ENCODE measurements around the gene RHBDF2. TPM values are rescaled to one million over a fixed set of nuclear protein-coding genes. Genes with fewer than 3 reads are reported as not detected.

Gene RHBDF2
- total RNA-seq, 1 donor from 2014 or later, result 54.5 TPM

- Mint-ChIP-seq H3K27me3 (no peaks in the 10 kb centered on the region), H3K9me3 (no peaks in the 10 kb centered on the region), H3K27ac (no peak overlapping the region), H3K4me3 (no peak overlapping the region), H3K36me3 (ENCODE audit: low read depth) (peaks cover 2% of the 10 kb centered on the region), H3K4me1 (peaks cover 12% of the 10 kb centered on the region)
- DNase-seq, result no peak
- intact Hi-C loops (cut with micrococcal nuclease), result no loop called here
Measured at GRCh38 chr17:76435751-76436150, 65.5 kb downstream of the RHBDF2 start.

- Mint-ChIP-seq H3K27me3 (no peaks in the 10 kb centered on the region), H3K36me3 (ENCODE audit: low read depth) (peaks cover 2% of the 10 kb centered on the region), H3K27ac (no peak overlapping the region), H3K4me1 (peaks cover 11% of the 10 kb centered on the region), H3K4me3 (no peak overlapping the region), H3K9me3 (no peaks in the 10 kb centered on the region)
- intact Hi-C loops (cut with micrococcal nuclease), result no loop called here
- no peak for DNase-seq
Measured at GRCh38 chr17:76434870-76435269, 66.4 kb downstream of the RHBDF2 start.

- intact Hi-C loops (cut with micrococcal nuclease), result no loop called here
- no peak overlapping the region for H3K27ac Mint-ChIP-seq
- H3K27me3 Mint-ChIP-seq, result no peaks in the 10 kb centered on the region
- no peak for DNase-seq
- peaks cover 2% of the 10 kb centered on the region for H3K4me1 Mint-ChIP-seq
- no peaks in the 10 kb centered on the region for H3K9me3 Mint-ChIP-seq
- no peaks in the 10 kb centered on the region for H3K36me3 Mint-ChIP-seq (ENCODE audit: low read depth)
- no peak overlapping the region for H3K4me3 Mint-ChIP-seq
Measured at GRCh38 chr17:76433693-76434092, 67.5 kb downstream of the RHBDF2 start.

GRCh38 chr17:76432712-76433336 lies 68.4 kb downstream of the RHBDF2 start:
- Mint-ChIP-seq H3K4me1 (peaks cover 4% of the 10 kb centered on the region), H3K36me3 (ENCODE audit: low read depth) (peaks cover 1% of the 10 kb centered on the region), H3K4me3 (no peak overlapping the region), H3K27ac (no peak overlapping the region), H3K9me3 (no peaks in the 10 kb centered on the region), H3K27me3 (no peaks in the 10 kb centered on the region)
- intact Hi-C loops (cut with micrococcal nuclease), result no loop called here
- peak; percentile 66 for DNase-seq

- Mint-ChIP-seq H3K9me3 (no peaks in the 10 kb centered on the region), H3K4me3 (no peak overlapping the region), H3K36me3 (ENCODE audit: low read depth) (peaks cover 1% of the 10 kb centered on the region), H3K27me3 (no peaks in the 10 kb centered on the region), H3K27ac (no peak overlapping the region), H3K4me1 (peaks cover 4% of the 10 kb centered on the region)
- no peak for DNase-seq
- intact Hi-C loops (cut with micrococcal nuclease), result no loop called here
Measured at GRCh38 chr17:76432004-76432403, 69.2 kb downstream of the RHBDF2 start.

GRCh38 chr17:76431509-76431908 lies 69.7 kb downstream of the RHBDF2 start:
- peaks cover 7% of the 10 kb centered on the region for H3K4me1 Mint-ChIP-seq
- no peak for DNase-seq
- H3K27me3 Mint-ChIP-seq, result no peaks in the 10 kb centered on the region
- H3K27ac Mint-ChIP-seq, result no peak overlapping the region
- peaks cover 1% of the 10 kb centered on the region for H3K36me3 Mint-ChIP-seq (ENCODE audit: low read depth)
- no peaks in the 10 kb centered on the region for H3K9me3 Mint-ChIP-seq
- no peak overlapping the region for H3K4me3 Mint-ChIP-seq
- intact Hi-C loops (cut with micrococcal nuclease), result no loop called here

GRCh38 chr17:76428511-76428910 lies 72.7 kb downstream of the RHBDF2 start:
- peaks cover 1% of the 10 kb centered on the region for H3K36me3 Mint-ChIP-seq (ENCODE audit: low read depth)
- H3K27me3 Mint-ChIP-seq, result no peaks in the 10 kb centered on the region
- no peak overlapping the region for H3K4me3 Mint-ChIP-seq
- H3K27ac Mint-ChIP-seq, result no peak overlapping the region
- H3K4me1 Mint-ChIP-seq, result peaks cover 12% of the 10 kb centered on the region
- intact Hi-C loops (cut with micrococcal nuclease), result no loop called here
- DNase-seq, result no peak
- H3K9me3 Mint-ChIP-seq, result no peaks in the 10 kb centered on the region

GRCh38 chr17:76427501-76428231 lies 73.6 kb downstream of the RHBDF2 start:
- H3K27ac Mint-ChIP-seq, result no peak overlapping the region
- no peaks in the 10 kb centered on the region for H3K27me3 Mint-ChIP-seq
- peaks cover 11% of the 10 kb centered on the region for H3K4me1 Mint-ChIP-seq
- DNase-seq, result no peak
- peaks cover 1% of the 10 kb centered on the region for H3K36me3 Mint-ChIP-seq (ENCODE audit: low read depth)
- intact Hi-C loops (cut with micrococcal nuclease), result no loop called here
- H3K4me3 Mint-ChIP-seq, result no peak overlapping the region
- no peaks in the 10 kb centered on the region for H3K9me3 Mint-ChIP-seq

- H3K27ac Mint-ChIP-seq, result no peak overlapping the region
- H3K4me1 Mint-ChIP-seq, result peaks cover 11% of the 10 kb centered on the region
- no peaks in the 10 kb centered on the region for H3K27me3 Mint-ChIP-seq
- H3K9me3 Mint-ChIP-seq, result no peaks in the 10 kb centered on the region
- intact Hi-C loops (cut with micrococcal nuclease), result no loop called here
- no peak overlapping the region for H3K4me3 Mint-ChIP-seq
- no peak for DNase-seq
- H3K36me3 Mint-ChIP-seq (ENCODE audit: low read depth), result peaks cover 1% of the 10 kb centered on the region
Measured at GRCh38 chr17:76426853-76427252, 74.4 kb downstream of the RHBDF2 start.

- no peak overlapping the region for H3K27ac Mint-ChIP-seq
- H3K9me3 Mint-ChIP-seq, result no peaks in the 10 kb centered on the region
- no peak for DNase-seq
- H3K27me3 Mint-ChIP-seq, result no peaks in the 10 kb centered on the region
- H3K36me3 Mint-ChIP-seq (ENCODE audit: low read depth), result peaks cover 1% of the 10 kb centered on the region
- intact Hi-C loops (cut with micrococcal nuclease), result no loop called here
- no peak overlapping the region for H3K4me3 Mint-ChIP-seq
- H3K4me1 Mint-ChIP-seq, result peaks cover 12% of the 10 kb centered on the region
Measured at GRCh38 chr17:76422860-76423259, 78.4 kb downstream of the RHBDF2 start.

- no peak for DNase-seq
- H3K4me3 Mint-ChIP-seq, result no peak overlapping the region
- no peaks in the 10 kb centered on the region for H3K9me3 Mint-ChIP-seq
- H3K27me3 Mint-ChIP-seq, result no peaks in the 10 kb centered on the region
- peaks cover 1% of the 10 kb centered on the region for H3K36me3 Mint-ChIP-seq (ENCODE audit: low read depth)
- H3K27ac Mint-ChIP-seq, result no peak overlapping the region
- peaks cover 16% of the 10 kb centered on the region for H3K4me1 Mint-ChIP-seq
- intact Hi-C loops (cut with micrococcal nuclease), result no loop called here
Measured at GRCh38 chr17:76422406-76422805, 78.8 kb downstream of the RHBDF2 start.

GRCh38 chr17:76421044-76421407 lies 80.2 kb downstream of the RHBDF2 start:
- peaks cover 1% of the 10 kb centered on the region for H3K36me3 Mint-ChIP-seq (ENCODE audit: low read depth)
- H3K27me3 Mint-ChIP-seq, result no peaks in the 10 kb centered on the region
- no peak overlapping the region for H3K4me3 Mint-ChIP-seq
- no peak for DNase-seq
- H3K4me1 Mint-ChIP-seq, result peaks cover 11% of the 10 kb centered on the region
- intact Hi-C loops (cut with micrococcal nuclease), result no loop called here
- no peaks in the 10 kb centered on the region for H3K9me3 Mint-ChIP-seq
- H3K27ac Mint-ChIP-seq, result no peak overlapping the region

Measured in activated CD4-positive, alpha-beta T cell treated with anti-CD3 and anti-CD28 coated beads, Interleukin-2, amount 10 ng/mL, durations not matched to agents 24 days and 14 days (primary cell).